ENCODE data around the gene OR2B3. TPM values are rescaled to one million over a fixed set of nuclear protein-coding genes. Genes with fewer than 3 reads are reported as not detected.
"Not testable (repeated sequence)": the region's sequence is repeated elsewhere in the genome, so short reads cannot be mapped to it uniquely, and the experiment has no call there.

The OR2B3 gene, protein sequence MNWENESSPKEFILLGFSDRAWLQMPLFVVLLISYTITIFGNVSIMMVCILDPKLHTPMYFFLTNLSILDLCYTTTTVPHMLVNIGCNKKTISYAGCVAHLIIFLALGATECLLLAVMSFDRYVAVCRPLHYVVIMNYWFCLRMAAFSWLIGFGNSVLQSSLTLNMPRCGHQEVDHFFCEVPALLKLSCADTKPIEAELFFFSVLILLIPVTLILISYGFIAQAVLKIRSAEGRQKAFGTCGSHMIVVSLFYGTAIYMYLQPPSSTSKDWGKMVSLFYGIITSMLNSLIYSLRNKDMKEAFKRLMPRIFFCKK
- not detected for total RNA-seq
- polyA plus RNA-seq = not detected
- long read RNA-seq, donor 1 = 0 reads
- long read RNA-seq, donor 2 = 0 reads
- long read RNA-seq, donor 3 = 0 reads
- long read RNA-seq, donor 4 = 0 reads

DNA sequence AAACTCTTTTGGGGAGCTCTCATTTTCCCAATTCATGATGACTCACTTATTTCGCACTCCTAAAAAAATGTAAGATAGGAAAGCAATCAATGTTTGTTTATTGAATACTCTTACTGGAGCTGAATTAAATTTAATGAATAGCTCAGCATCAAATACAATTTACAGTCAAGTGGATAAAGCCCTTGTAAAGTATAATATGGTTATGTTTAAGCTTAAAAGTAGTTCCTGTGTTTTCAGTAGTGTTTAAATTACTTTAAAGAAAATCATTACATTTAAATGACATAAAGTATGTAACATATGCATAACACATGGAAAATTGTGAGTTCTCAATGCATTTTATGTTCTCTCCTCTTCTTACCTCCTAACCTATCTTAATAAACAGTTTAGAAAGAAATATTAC is at the start of gene OR2B3:
TSS of gene OR2B3 (minus strand) at position 101 of the 400 bp plus-strand sequence. CDS start at position 36, 65 bp downstream.
- intact Hi-C loops (cut with DNase I) = no loop called here
- 46% methylated on average over 1 of the region's 1 CpG for WGBS
- ATAC-seq = no peak

DNA sequence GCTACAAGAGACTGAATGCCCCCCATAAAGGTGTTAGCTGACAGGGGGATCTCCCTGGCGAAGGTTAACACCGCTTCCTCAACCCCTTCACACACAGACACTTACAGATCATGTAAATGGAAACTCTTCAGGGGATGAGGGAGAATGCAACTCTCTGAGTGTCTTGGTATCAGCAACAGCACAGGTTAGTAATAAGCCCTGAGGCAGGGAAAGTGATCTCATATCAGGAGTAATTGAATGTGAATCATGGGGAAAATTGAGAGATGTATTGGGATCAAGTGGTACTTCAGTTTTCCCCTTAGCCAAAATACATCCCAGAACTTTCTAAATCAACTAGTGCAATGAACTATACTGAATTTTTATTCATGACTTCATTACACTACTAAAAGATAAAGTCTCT is 44.6 kb upstream of the OR2B3 start:
- Histone ChIP-seq H3K27me3 (ENCODE audit: control insufficient read depth, insufficient read depth) (no peaks in the 10 kb centered on the region), H3K27ac (ENCODE audit: low read length) (no peak overlapping the region), H3K9me3 (ENCODE audit: control insufficient read depth, low read length) (no peaks in the 10 kb centered on the region), H3K4me3 (ENCODE audit: low read length) (no peak overlapping the region), H3K4me1 (ENCODE audit: control insufficient read depth, insufficient read depth, low read length) (no peaks in the 10 kb centered on the region)
- ATAC-seq (no peak), DNase-seq (no peak)
- 52% methylated on average over 2 of the region's 2 CpGs for WGBS
- intact Hi-C loops (cut with DNase I) = no loop called here

More for the DNA sequence above, at the start of gene OR2B3:
- Histone ChIP-seq H3K4me1 (ENCODE audit: control insufficient read depth, insufficient read depth, low read length) (no peaks in the 10 kb centered on the region), H3K4me3 (ENCODE audit: low read length) (no peak within 1 kb of the TSS), H3K9me3 (ENCODE audit: control insufficient read depth, low read length) (no peaks in the 10 kb centered on the region), H3K27ac (ENCODE audit: low read length) (no peak within 1 kb of the TSS), H3K27me3 (ENCODE audit: control insufficient read depth, insufficient read depth) (no peaks in the 10 kb centered on the region)
- DNase-seq = no peak

- Histone ChIP-seq H3K4me1 (ENCODE audit: control insufficient read depth, insufficient read depth, low read length) (no peaks in the 10 kb centered on the region), H3K27ac (ENCODE audit: low read length) (no peak overlapping the region), H3K4me3 (ENCODE audit: low read length) (no peak overlapping the region), H3K9me3 (ENCODE audit: control insufficient read depth, low read length) (no peaks in the 10 kb centered on the region), H3K27me3 (ENCODE audit: control insufficient read depth, insufficient read depth) (no peaks in the 10 kb centered on the region)
- ATAC-seq (no peak), DNase-seq (peak in 1 of 3 donors; percentile 20)
- whole genome bisulfite sequencing = 83% methylated on average over 4 of the region's 4 CpGs
- intact Hi-C loops (cut with DNase I) = no loop called here
Measured at GRCh38 chr6:29130644-29131043, 43.5 kb upstream of the OR2B3 start.

DNA sequence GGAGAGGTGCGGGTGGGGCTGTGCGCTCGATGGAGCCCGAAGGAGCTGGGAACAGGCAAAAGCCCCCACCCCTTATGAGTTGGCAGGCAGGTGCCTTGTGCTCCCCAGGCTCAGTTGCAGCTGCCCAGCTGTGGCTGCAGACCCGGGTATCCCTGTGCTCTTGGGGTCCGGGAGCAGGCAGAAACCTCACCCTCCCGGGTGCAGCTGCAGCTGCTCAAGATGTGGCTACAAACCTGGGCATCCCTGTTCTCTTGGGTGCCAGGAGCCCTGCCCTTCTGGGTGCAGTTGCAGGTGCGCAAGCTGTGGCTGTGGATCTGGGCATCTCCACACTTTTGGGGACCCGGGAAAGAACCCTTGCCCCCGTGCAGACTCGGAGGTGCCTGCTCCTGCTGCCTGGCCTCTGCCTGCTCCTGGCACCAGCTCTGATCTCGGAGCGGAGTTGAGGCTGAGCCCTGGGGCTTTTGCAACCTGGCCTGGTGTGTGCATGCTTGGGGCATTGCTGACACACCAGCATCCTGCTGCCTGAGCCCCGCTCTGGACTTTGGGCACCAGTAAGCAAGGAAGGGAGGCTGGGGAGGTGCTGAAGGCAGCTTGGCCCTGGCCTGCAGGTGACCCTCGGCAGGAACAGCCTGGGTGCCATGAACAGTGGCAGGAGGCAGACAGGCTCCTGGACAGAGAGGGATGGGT is 42.4 kb upstream of the OR2B3 start:
- no peak overlapping the region for H3K4me3 ChIP-seq (ENCODE audit: low read length)
- no peaks in the 10 kb centered on the region for H3K9me3 ChIP-seq (ENCODE audit: control insufficient read depth, low read length)
- peak in 1 of 3 donors; percentile 24 for DNase-seq
- WGBS = 76% methylated on average over 15 of the region's 15 CpGs
- H3K4me1 ChIP-seq (ENCODE audit: control insufficient read depth, insufficient read depth, low read length) = no peaks in the 10 kb centered on the region
- H3K27me3 ChIP-seq (ENCODE audit: control insufficient read depth, insufficient read depth) = no peaks in the 10 kb centered on the region
- no peak overlapping the region for H3K27ac ChIP-seq (ENCODE audit: low read length)
- intact Hi-C loops (cut with DNase I) = no loop called here
- ATAC-seq = no peak

DNA sequence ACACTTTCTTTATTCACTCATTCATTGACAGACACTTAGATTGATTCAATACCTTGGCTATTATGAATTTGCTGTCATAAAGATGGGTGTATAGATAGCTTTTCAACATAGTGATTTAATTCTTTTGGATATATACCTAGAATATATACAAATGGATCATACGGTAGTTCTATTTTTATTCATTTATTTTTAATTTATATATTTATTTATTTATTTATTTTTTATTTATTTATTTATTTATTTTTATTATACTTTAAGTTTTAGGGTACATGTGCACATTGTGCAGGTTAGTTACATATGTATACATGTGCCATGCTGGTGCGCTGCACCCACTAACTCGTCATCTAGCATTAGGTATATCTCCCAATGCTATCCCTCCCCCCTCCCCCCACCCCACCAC is 27.9 kb upstream of the OR2B3 start:
- H3K9me3 ChIP-seq (ENCODE audit: control insufficient read depth, low read length); ATAC-seq; H3K4me3 ChIP-seq (ENCODE audit: low read length); DNase-seq; intact Hi-C loops (cut with DNase I); H3K4me1 ChIP-seq (ENCODE audit: control insufficient read depth, insufficient read depth, low read length); H3K27me3 ChIP-seq (ENCODE audit: control insufficient read depth, insufficient read depth); H3K27ac ChIP-seq (ENCODE audit: low read length): not testable (repeated sequence)
- WGBS = 94% methylated on average over 1 of the region's 3 CpGs

- intact Hi-C loops (cut with DNase I) = no loop called here
- Histone ChIP-seq H3K4me1 (ENCODE audit: control insufficient read depth, insufficient read depth, low read length) (no peaks in the 10 kb centered on the region), H3K9me3 (ENCODE audit: control insufficient read depth, low read length) (no peaks in the 10 kb centered on the region), H3K27ac (ENCODE audit: low read length) (no peak overlapping the region), H3K27me3 (ENCODE audit: control insufficient read depth, insufficient read depth) (no peaks in the 10 kb centered on the region), H3K4me3 (ENCODE audit: low read length) (no peak overlapping the region)
- WGBS = 74% methylated on average over 7 of the region's 7 CpGs
- DNase-seq = no peak
- no peak for ATAC-seq
Measured at GRCh38 chr6:29112135-29112534, 25.0 kb upstream of the OR2B3 start.

DNA sequence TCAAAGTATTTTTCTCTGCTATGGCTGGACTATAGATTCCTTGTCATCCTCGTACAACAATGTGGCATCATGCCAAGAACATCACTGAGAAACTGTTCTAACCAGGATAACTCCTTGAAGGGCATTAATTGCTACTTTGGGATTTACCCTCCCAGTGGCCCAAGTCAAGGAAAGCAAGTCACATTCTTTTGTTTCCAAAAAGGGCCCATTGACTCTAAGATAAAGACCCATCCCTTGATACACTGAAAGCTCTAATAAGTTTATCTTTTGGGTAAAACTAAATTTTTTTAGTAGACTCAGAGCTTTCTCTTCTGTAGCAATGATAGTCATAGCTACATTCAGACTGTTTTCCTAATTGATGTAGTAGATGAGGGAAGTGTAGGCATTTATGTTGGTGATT is 20.6 kb upstream of the OR2B3 start, which contains the start of gene OR2J3:
TSS of gene OR2J3 (plus strand) at position 301 of the 400 bp plus-strand sequence. CDS start 3,833 bp downstream, outside the sequence.
- H3K9me3 ChIP-seq (ENCODE audit: control insufficient read depth, low read length) = no peaks in the 10 kb centered on the region
- 5% methylated on average over 1 of the region's 1 CpG for WGBS
- no peak for DNase-seq
- no peak within 1 kb of the TSS for H3K4me3 ChIP-seq (ENCODE audit: low read length)
- H3K4me1 ChIP-seq (ENCODE audit: control insufficient read depth, insufficient read depth, low read length) = no peaks in the 10 kb centered on the region
- intact Hi-C loops (cut with DNase I) = no loop called here
- ATAC-seq = no peak
- no peaks in the 10 kb centered on the region for H3K27me3 ChIP-seq (ENCODE audit: control insufficient read depth, insufficient read depth)
- no peak within 1 kb of the TSS for H3K27ac ChIP-seq (ENCODE audit: low read length)

GRCh38 chr6:29099190-29099589 is 12.1 kb upstream of the OR2B3 start, which contains the start of gene OR2J1:
TSS of gene OR2J1 (plus strand) at chr6:29099490. CDS start at chr6:29100943, 1,453 bp downstream.
- no peak within 1 kb of the TSS for H3K27ac ChIP-seq (ENCODE audit: low read length)
- H3K4me3 ChIP-seq (ENCODE audit: low read length) = no peak within 1 kb of the TSS
- H3K4me1 ChIP-seq (ENCODE audit: control insufficient read depth, insufficient read depth, low read length) = no peaks in the 10 kb centered on the region
- DNase-seq (no peak), ATAC-seq (no peak)
- WGBS = 63% methylated on average over 3 of the region's 3 CpGs
- no peaks in the 10 kb centered on the region for H3K9me3 ChIP-seq (ENCODE audit: control insufficient read depth, low read length)
- intact Hi-C loops (cut with DNase I) = no loop called here
- H3K27me3 ChIP-seq (ENCODE audit: control insufficient read depth, insufficient read depth) = no peaks in the 10 kb centered on the region

- H3K9me3 ChIP-seq (ENCODE audit: control insufficient read depth, low read length) = no peaks in the 10 kb centered on the region
- no peak overlapping the region for H3K4me3 ChIP-seq (ENCODE audit: low read length)
- no peaks in the 10 kb centered on the region for H3K4me1 ChIP-seq (ENCODE audit: control insufficient read depth, insufficient read depth, low read length)
- H3K27ac ChIP-seq (ENCODE audit: low read length) = no peak overlapping the region
- WGBS = 46% methylated on average over 1 of the region's 1 CpG
- DNase-seq (no peak), ATAC-seq (no peak)
- no peaks in the 10 kb centered on the region for H3K27me3 ChIP-seq (ENCODE audit: control insufficient read depth, insufficient read depth)
- intact Hi-C loops (cut with DNase I) = no loop called here
Measured at GRCh38 chr6:29097803-29098202, 10.7 kb upstream of the OR2B3 start.

- DNase-seq (no peak), ATAC-seq (no peak)
- WGBS = 84% methylated on average over 3 of the region's 3 CpGs
- Histone ChIP-seq H3K4me3 (ENCODE audit: low read length) (no peak overlapping the region), H3K27me3 (ENCODE audit: control insufficient read depth, insufficient read depth) (no peaks in the 10 kb centered on the region), H3K9me3 (ENCODE audit: control insufficient read depth, low read length) (no peaks in the 10 kb centered on the region), H3K27ac (ENCODE audit: low read length) (no peak overlapping the region), H3K4me1 (ENCODE audit: control insufficient read depth, insufficient read depth, low read length) (no peaks in the 10 kb centered on the region)
- intact Hi-C loops (cut with DNase I) = no loop called here
Measured at GRCh38 chr6:29092957-29093356, 5.8 kb upstream of the OR2B3 start.

DNA sequence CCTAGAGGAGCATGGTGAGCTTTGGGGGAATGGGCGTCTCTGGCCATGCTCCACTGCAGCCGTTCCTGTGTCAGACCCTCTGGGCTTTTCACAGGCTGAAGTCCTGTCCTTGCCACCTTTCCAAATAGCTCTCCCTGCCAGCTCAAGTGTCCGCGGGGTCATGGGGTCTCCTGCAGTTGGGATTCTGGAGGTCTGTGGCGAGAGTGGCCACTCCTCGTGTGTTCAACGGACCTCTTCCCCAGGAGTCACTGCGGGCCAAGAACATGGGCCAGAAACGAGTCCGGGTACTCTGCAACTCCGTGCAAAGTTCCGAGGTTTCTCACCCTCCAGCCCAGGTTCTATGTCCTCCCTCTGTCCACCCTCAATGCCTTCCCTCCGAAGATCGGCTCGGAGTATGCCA is 4.7 kb downstream of the OR2B3 start:
- no peak for ATAC-seq
- no peak overlapping the region for H3K27ac ChIP-seq (ENCODE audit: low read length)
- DNase-seq = peak in 1 of 3 donors; percentile 18
- no peaks in the 10 kb centered on the region for H3K4me1 ChIP-seq (ENCODE audit: control insufficient read depth, insufficient read depth, low read length)
- no peak overlapping the region for H3K4me3 ChIP-seq (ENCODE audit: low read length)
- no peaks in the 10 kb centered on the region for H3K27me3 ChIP-seq (ENCODE audit: control insufficient read depth, insufficient read depth)
- intact Hi-C loops (cut with DNase I) = no loop called here
- WGBS = 90% methylated on average over 15 of the region's 15 CpGs
- H3K9me3 ChIP-seq (ENCODE audit: control insufficient read depth, low read length) = no peaks in the 10 kb centered on the region

Measured in right cardiac atrium (tissue), 5 donors.